Lower lobe of right lung (tissue), 2 donors: Measurements from ENCODE around the gene WBP2. TPM values are rescaled to one million over a fixed set of nuclear protein-coding genes. Genes with fewer than 3 reads are reported as not detected.

Source experiments
- ATAC-seq, 2 donors: fragments of 200-7000 bp; cut with Tn5 transposase; one replicate each; pipeline ENCODE4 v1.9.1; 2020 to 2022; ENCODE audit warnings: mild to moderate bottlenecking in 2 of 2, moderate library complexity in 2 of 2
- DNase-seq: peaks from one replicate; pipeline ENCODE4 v3.0.0-alpha.2; 2020
- H3K27ac ChIP-seq: fragments of 200-600 bp; one replicate; pipeline ENCODE4 v1.8.0; 2022
- H3K27me3 ChIP-seq: fragments of 200-600 bp; one replicate; pipeline ENCODE4 v1.8.0; 2022; ENCODE audit warnings: low read depth
- H3K36me3 ChIP-seq: fragments of 200-600 bp; one replicate; pipeline ENCODE4 v1.8.0; 2022; ENCODE audit warnings: mild to moderate bottlenecking
- H3K4me1 ChIP-seq: fragments of 200-600 bp; one replicate; pipeline ENCODE4 v1.8.0; 2022
- H3K4me3 ChIP-seq: fragments of 200-600 bp; one replicate; pipeline ENCODE4 v1.8.0; 2022; ENCODE audit warnings: mild to moderate bottlenecking
- H3K9me3 ChIP-seq: fragments of 200-600 bp; one replicate; pipeline ENCODE4 v1.8.0; 2022
- CTCF ChIP-seq: fragments of 200-600 bp; IDR thresholded peaks from one replicate; pipeline ENCODE4 v1.8.0; 2022; ENCODE audit warnings: antibody characterized with exemption, mild to moderate bottlenecking
- intact Hi-C: fragments of 100-400 bp; cut with DNase I; formaldehyde crosslinking; loops from one replicate; pipeline ENCODE4 v1.11.0; 2022
- total RNA-seq: library from RNA; stranded (reverse); fragmentation: NEBNext Ultra II Directional; extraction: Animal tissue kit (Norgen Biotek cat#: 25700); gene quantifications from one replicate; pipeline ENCODE4 v1.2.1, GENCODE V29; 2021
- donor health status: DM: no; HTN: yes; CAD: no; lungs with severe emphysema.

WBP2 gene
- total RNA-seq, 1 donor from 2014 or later: 145 TPM

- peaks cover 71% of the 10 kb centered on the region for H3K36me3 ChIP-seq
- ATAC-seq (no peak), DNase-seq (peak; percentile 87)
- peaks cover 78% of the 10 kb centered on the region for H3K4me1 ChIP-seq
- peak; percentile 64 for TF ChIP-seq CTCF
- no peaks in the 10 kb centered on the region for H3K27me3 ChIP-seq
- no peaks in the 10 kb centered on the region for H3K9me3 ChIP-seq
- intact Hi-C loops: no loop called here
- H3K27ac ChIP-seq: peak overlapping the region; percentile 90
- no peak overlapping the region for H3K4me3 ChIP-seq
Measured at GRCh38 chr17:75848523-75849278, 6.4 kb downstream of the WBP2 start.

- Histone ChIP-seq H3K4me1 (peaks cover 78% of the 10 kb centered on the region), H3K27me3 (no peaks in the 10 kb centered on the region), H3K27ac (peak overlapping the region; percentile 90), H3K9me3 (no peaks in the 10 kb centered on the region), H3K4me3 (no peak overlapping the region), H3K36me3 (peaks cover 71% of the 10 kb centered on the region)
- DNase-seq: no peak
- no peak for TF ChIP-seq CTCF
- intact Hi-C loops: no loop called here
- ATAC-seq: no peak
Measured at GRCh38 chr17:75847614-75848522, 7.3 kb downstream of the WBP2 start.

- TF ChIP-seq CTCF: no peak
- peaks cover 63% of the 10 kb centered on the region for H3K36me3 ChIP-seq
- H3K27me3 ChIP-seq: no peaks in the 10 kb centered on the region
- H3K9me3 ChIP-seq: no peaks in the 10 kb centered on the region
- intact Hi-C loops: no loop called here
- DNase-seq: no peak
- peak overlapping the region; percentile 90 for H3K27ac ChIP-seq
- no peak for ATAC-seq
- H3K4me1 ChIP-seq: peaks cover 83% of the 10 kb centered on the region
- no peak overlapping the region for H3K4me3 ChIP-seq
Measured at GRCh38 chr17:75846692-75847613, 8.2 kb downstream of the WBP2 start.

GRCh38 chr17:75845933-75846691, 9.0 kb downstream of the WBP2 start:
- peak overlapping the region; percentile 90 for H3K27ac ChIP-seq
- H3K9me3 ChIP-seq: no peaks in the 10 kb centered on the region
- intact Hi-C loops: no loop called here
- H3K27me3 ChIP-seq: no peaks in the 10 kb centered on the region
- ATAC-seq: no peak
- H3K4me3 ChIP-seq: no peak overlapping the region
- TF ChIP-seq CTCF: no peak
- H3K4me1 ChIP-seq: peaks cover 83% of the 10 kb centered on the region
- peaks cover 55% of the 10 kb centered on the region for H3K36me3 ChIP-seq
- DNase-seq: no peak
